Measurements from ENCODE around the gene TACC3. TPM values are rescaled to one million over a fixed set of nuclear protein-coding genes. Genes with fewer than 3 reads are reported as not detected.

Gene TACC3
- total RNA-seq, 4 donors from 2014 or later = 19.1 to 138 (median 28.0) TPM

- Histone ChIP-seq H3K36me3 (no peaks in the 10 kb centered on the region), H3K9me3 (no peaks in the 10 kb centered on the region), H3K27me3 (no peaks in the 10 kb centered on the region), H3K4me1 (peaks cover 4 to 12% (median 6%) of the 10 kb centered on the region in 4 donors), H3K4me3 (no peak overlapping the region), H3K27ac (no peak overlapping the region)
- no peak for DNase-seq
- TF ChIP-seq, protein P1, sequence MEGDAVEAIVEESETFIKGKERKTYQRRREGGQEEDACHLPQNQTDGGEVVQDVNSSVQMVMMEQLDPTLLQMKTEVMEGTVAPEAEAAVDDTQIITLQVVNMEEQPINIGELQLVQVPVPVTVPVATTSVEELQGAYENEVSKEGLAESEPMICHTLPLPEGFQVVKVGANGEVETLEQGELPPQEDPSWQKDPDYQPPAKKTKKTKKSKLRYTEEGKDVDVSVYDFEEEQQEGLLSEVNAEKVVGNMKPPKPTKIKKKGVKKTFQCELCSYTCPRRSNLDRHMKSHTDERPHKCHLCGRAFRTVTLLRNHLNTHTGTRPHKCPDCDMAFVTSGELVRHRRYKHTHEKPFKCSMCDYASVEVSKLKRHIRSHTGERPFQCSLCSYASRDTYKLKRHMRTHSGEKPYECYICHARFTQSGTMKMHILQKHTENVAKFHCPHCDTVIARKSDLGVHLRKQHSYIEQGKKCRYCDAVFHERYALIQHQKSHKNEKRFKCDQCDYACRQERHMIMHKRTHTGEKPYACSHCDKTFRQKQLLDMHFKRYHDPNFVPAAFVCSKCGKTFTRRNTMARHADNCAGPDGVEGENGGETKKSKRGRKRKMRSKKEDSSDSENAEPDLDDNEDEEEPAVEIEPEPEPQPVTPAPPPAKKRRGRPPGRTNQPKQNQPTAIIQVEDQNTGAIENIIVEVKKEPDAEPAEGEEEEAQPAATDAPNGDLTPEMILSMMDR (IDR thresholded peaks at IDR 0.05) = no peak
- no peak for TF ChIP-seq POLR2A (IDR thresholded peaks at IDR 0.05)
Measured at GRCh38 chr4:1753294-1753696, 32.0 kb downstream of the TACC3 start.

GRCh38 chr4:1753697-1754311 lies 32.5 kb downstream of the TACC3 start:
- Histone ChIP-seq H3K4me3 (no peak overlapping the region), H3K36me3 (no peaks in the 10 kb centered on the region), H3K27ac (no peak overlapping the region), H3K4me1 (peaks cover under 1 to 12% (median 5%) of the 10 kb centered on the region in 4 donors), H3K27me3 (no peaks in the 10 kb centered on the region), H3K9me3 (no peaks in the 10 kb centered on the region)
- TF ChIP-seq POLR2A (IDR thresholded peaks at IDR 0.05) = no peak
- TF ChIP-seq, protein P1 (IDR thresholded peaks at IDR 0.05) = no peak
- no peak for DNase-seq

- Histone ChIP-seq H3K4me3 (no peak overlapping the region), H3K4me1 (peaks cover 0 to 12% (median 5%) of the 10 kb centered on the region in 4 donors), H3K27ac (no peak overlapping the region), H3K27me3 (no peaks in the 10 kb centered on the region), H3K9me3 (no peaks in the 10 kb centered on the region), H3K36me3 (no peaks in the 10 kb centered on the region)
- DNase-seq = no peak
- TF ChIP-seq POLR2A (IDR thresholded peaks at IDR 0.05) = no peak
- TF ChIP-seq, protein P1 (IDR thresholded peaks at IDR 0.05) = no peak
Measured at GRCh38 chr4:1754336-1754735, 33.0 kb downstream of the TACC3 start.

DNA sequence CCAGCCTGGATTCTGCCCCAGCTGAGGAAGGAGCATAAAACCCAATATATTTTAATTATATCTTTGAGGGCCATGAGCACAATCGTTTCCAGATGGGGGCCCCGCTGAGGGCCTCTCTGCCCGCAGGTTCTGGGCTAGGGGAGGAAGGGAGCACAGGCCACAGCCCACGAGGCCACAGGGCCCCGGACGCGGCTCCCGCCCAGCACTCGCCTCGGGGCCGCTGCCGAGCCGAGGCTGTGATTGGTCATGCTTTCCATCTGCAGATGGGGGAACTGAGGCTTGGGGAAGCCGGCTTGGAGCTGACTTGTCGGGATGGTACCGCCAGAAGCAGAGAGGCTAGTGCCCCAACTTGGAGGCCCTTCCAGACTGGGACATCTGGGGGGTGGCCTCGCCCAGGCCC lies 34.0 kb downstream of the TACC3 start:
- TF ChIP-seq, protein P1 (IDR thresholded peaks at IDR 0.05) = no peak
- TF ChIP-seq POLR2A (IDR thresholded peaks at IDR 0.05) = no peak
- DNase-seq = no peak
- no peaks in the 10 kb centered on the region for H3K9me3 ChIP-seq
- no peak overlapping the region for H3K27ac ChIP-seq
- no peaks in the 10 kb centered on the region for H3K27me3 ChIP-seq
- peaks cover 0 to 12% (median 5%) of the 10 kb centered on the region in 4 donors for H3K4me1 ChIP-seq
- H3K4me3 ChIP-seq = no peak overlapping the region
- H3K36me3 ChIP-seq = no peaks in the 10 kb centered on the region

GRCh38 chr4:1756079-1756478 lies 34.8 kb downstream of the TACC3 start:
- DNase-seq = no peak
- Histone ChIP-seq H3K4me1 (peaks cover 0 to 12% (median 5%) of the 10 kb centered on the region in 4 donors), H3K9me3 (no peaks in the 10 kb centered on the region), H3K4me3 (no peak overlapping the region), H3K36me3 (no peaks in the 10 kb centered on the region), H3K27ac (no peak overlapping the region), H3K27me3 (no peaks in the 10 kb centered on the region)
- TF ChIP-seq, protein P1 (IDR thresholded peaks at IDR 0.05) = no peak
- TF ChIP-seq POLR2A (IDR thresholded peaks at IDR 0.05) = no peak

All from Peyer's patch (tissue), 4 donors.